Liver (tissue), 9 donors: ENCODE results near the gene TCP1. TPM values are rescaled to one million over a fixed set of nuclear protein-coding genes. Genes with fewer than 3 reads are reported as not detected.

Source experiments
- DNase-seq: peaks from one replicate; pipeline ENCODE4 v3.0.0-alpha.2; 2017; ENCODE audit warnings: low spot score
- H3K27ac ChIP-seq, 2 donors: one replicate each; pipeline ENCODE4 v1.7.0; 2013; ENCODE audit warnings: inconsistent platforms in 2 of 2, low read length in 2 of 2, control low read depth in 1 of 2, low read depth in 1 of 2, mild to moderate bottlenecking in 1 of 2
- H3K27me3 ChIP-seq, 4 donors: one replicate each; pipeline versions ENCODE4 v1.6.1 to v1.7.0; 2013; ENCODE audit warnings: low read length in 3 of 4, inconsistent platforms in 1 of 4, mild to moderate bottlenecking in 1 of 4, moderate library complexity in 1 of 4; ENCODE audit not compliant: control insufficient read depth in 4 of 4, insufficient read depth in 4 of 4
- H3K36me3 ChIP-seq, 4 donors: one replicate each; pipeline versions ENCODE4 v1.6.1 to v1.7.0; 2013; ENCODE audit warnings: low read length in 3 of 4, mild to moderate bottlenecking in 3 of 4, low read depth in 1 of 4, moderate library complexity in 1 of 4; ENCODE audit not compliant: control insufficient read depth in 4 of 4, insufficient read depth in 3 of 4
- H3K4me1 ChIP-seq, 4 donors: one replicate each; pipeline versions ENCODE4 v1.6.1 to v1.7.0; 2013; ENCODE audit warnings: low read length in 3 of 4, mild to moderate bottlenecking in 3 of 4, moderate library complexity in 1 of 4; ENCODE audit not compliant: control insufficient read depth in 4 of 4, insufficient read depth in 4 of 4
- H3K4me3 ChIP-seq, 3 donors: one replicate each; pipeline versions ENCODE4 v1.6.1 to v1.7.0; 2013; ENCODE audit warnings: low read length in 3 of 3, control low read depth in 1 of 3, low read depth in 1 of 3, mild to moderate bottlenecking in 1 of 3
- H3K9ac ChIP-seq, 2 donors: one replicate each; pipeline ENCODE4 v1.7.0; 2013; ENCODE audit warnings: low read length in 2 of 2, mild to moderate bottlenecking in 2 of 2, moderate library complexity in 2 of 2, control low read depth in 1 of 2, low read depth in 1 of 2
- H3K9me3 ChIP-seq, 4 donors: one replicate each; pipeline versions ENCODE4 v1.6.1 to v1.7.0; 2013; ENCODE audit warnings: low read length in 3 of 4; ENCODE audit not compliant: control insufficient read depth in 4 of 4
- ATF3 ChIP-seq: IDR thresholded peaks from 2 replicates; pipeline ENCODE4 v1.6.1; 2016; ENCODE audit warnings: antibody characterized with exemption
- CTCF ChIP-seq: fragments of 150-350 bp; IDR thresholded peaks from 2 replicates; pipeline ENCODE4 v1.5.1; 2017; ENCODE audit warnings: improper control_type of control experiment, low read depth, low read length; ENCODE audit not compliant: missing input control
- EGR1 ChIP-seq, 2 donors: IDR thresholded peaks; 2 replicates each; pipeline ENCODE4 v1.6.1; 2016 to 2018; ENCODE audit warnings: antibody characterized with exemption in 2 of 2, low read depth in 2 of 2
- FOXA2 ChIP-seq: IDR thresholded peaks from 2 replicates; pipeline ENCODE4 v1.6.1; 2016; ENCODE audit warnings: antibody characterized with exemption
- GABPA ChIP-seq, 2 donors: IDR thresholded peaks in 1 of 2; conservative IDR thresholded peaks in 1 of 2; 2 replicates each; pipeline ENCODE4 v1.6.1; 2016; ENCODE audit warnings: antibody characterized with exemption in 2 of 2, mild to moderate bottlenecking in 1 of 2, moderate library complexity in 1 of 2
- HNF4A ChIP-seq, 2 donors: conservative IDR thresholded peaks; 2 replicates each; pipeline ENCODE4 v1.6.1; 2016; ENCODE audit warnings: antibody characterized with exemption in 2 of 2, mild to moderate bottlenecking in 2 of 2
- HNF4G ChIP-seq: IDR thresholded peaks from 2 replicates; pipeline ENCODE4 v1.6.1; 2016; ENCODE audit warnings: antibody characterized with exemption
- JUND ChIP-seq, 2 donors: IDR thresholded peaks; 2 replicates each; pipeline ENCODE4 v1.6.1; 2016; ENCODE audit warnings: antibody characterized with exemption in 2 of 2
- MAX ChIP-seq: IDR thresholded peaks from 2 replicates; pipeline ENCODE4 v1.6.1; 2016; ENCODE audit warnings: antibody characterized with exemption
- NR2F2 ChIP-seq: IDR thresholded peaks from 2 replicates; pipeline ENCODE4 v1.6.1; 2016; ENCODE audit warnings: antibody characterized with exemption
- RAD21 ChIP-seq, 2 donors: IDR thresholded peaks; 2 replicates each; pipeline ENCODE4 v1.6.1; 2016; ENCODE audit warnings: antibody characterized with exemption in 2 of 2, mild to moderate bottlenecking in 2 of 2
- REST ChIP-seq: IDR thresholded peaks from 2 replicates; pipeline ENCODE4 v1.6.1; 2016; ENCODE audit warnings: antibody characterized with exemption, mild to moderate bottlenecking
- SP1 ChIP-seq: IDR thresholded peaks from 2 replicates; pipeline ENCODE4 v1.6.1; 2018; ENCODE audit warnings: antibody characterized with exemption, mild to moderate bottlenecking
- TAF1 ChIP-seq: conservative IDR thresholded peaks from 2 replicates; pipeline ENCODE4 v1.6.1; 2016; ENCODE audit warnings: antibody characterized with exemption, mild to moderate bottlenecking
- YY1 ChIP-seq: IDR thresholded peaks from 2 replicates; pipeline ENCODE4 v1.6.1; 2016; ENCODE audit warnings: antibody characterized with exemption, mild to moderate bottlenecking
- ZBTB33 ChIP-seq: IDR thresholded peaks from 2 replicates; pipeline ENCODE4 v1.6.1; 2016; ENCODE audit warnings: antibody characterized with exemption
- WGBS: extraction: QIAGEN DNeasy Blood & Tissue Kit; methylation state at CpG from one replicate; pipeline ENCODE4 v1.1.7; 2013; 5-methylcytosine and 5-hydroxymethylcytosine counted together
- polyA plus RNA-seq, 2 donors: library from polyadenylated mRNA; stranded (reverse) in 1 of 2; unstranded in 1 of 2; fragments of 200-250 nt in 1 of 2; fragments of >200 nt in 1 of 2; fragmentation: Nextera tagmentation in 1 of 2; extraction: Ambion mirVana in 1 of 2; gene quantifications; one replicate each; pipeline versions ENCODE4 v1.2.1 to v1.2.3, GENCODE V29; 2013 to 2015
- total RNA-seq, 2 donors: library from RNA; depleted of rRNA; stranded (reverse); fragments of >200 nt; gene quantifications; one replicate each; pipeline ENCODE4 v1.2.3, GENCODE V29; 2014
- donor health status: healthy.
- donor health status: healthy.
- donor health status: healthy.
- donor health status: healthy.
- donor health status: healthy.

The TCP1 gene
- total and polyA plus RNA-seq, 4 donors, result 59.5 to 155 (median 94.3) TPM

GRCh38 chr6:159778542-159779103 lies 10.8 kb downstream of the TCP1 start:
- 61% methylated on average over 3 of the region's 3 CpGs for WGBS
- Histone ChIP-seq H3K36me3 (peaks cover 10 to 89% (median 83%) of the 10 kb centered on the region in 4 donors), H3K27ac (no peak overlapping the region)

GRCh38 chr6:159778131-159778530 lies 11.3 kb downstream of the TCP1 start:
- Histone ChIP-seq H3K27me3 (no peaks in the 10 kb centered on the region), H3K4me3 (no peak overlapping the region), H3K9me3 (no peaks in the 10 kb centered on the region), H3K9ac (no peak overlapping the region), H3K36me3 (peaks cover 8 to 89% (median 82%) of the 10 kb centered on the region in 4 donors), H3K27ac (no peak overlapping the region), H3K4me1 (peaks cover 0 to 2% (median 0%) of the 10 kb centered on the region in 4 donors)
- DNase-seq, result no peak
- WGBS, result 75% methylated on average over 1 of the region's 1 CpG
- TF ChIP-seq HNF4A (conservative IDR thresholded peaks at IDR 0.05) (no peak), EGR1 (IDR thresholded peaks at IDR 0.05; ENCODE audit: low read depth in 2 of 2) (no peak), ZBTB33 (no peak), SP1 (no peak), YY1 (no peak), FOXA2 (no peak), REST (no peak), TAF1 (no peak), RAD21 (IDR thresholded peaks at IDR 0.05) (no peak), CTCF (no peak), NR2F2 (no peak), HNF4G (no peak), ATF3 (no peak), GABPA (IDR thresholded peaks at IDR 0.05 in 1 of 2, conservative IDR thresholded peaks at IDR 0.05 in 1 of 2) (no peak), MAX (no peak), JUND (IDR thresholded peaks at IDR 0.05) (no peak)

More at GRCh38 chr6:159778542-159779103, 10.8 kb downstream of the TCP1 start:
- no peak for TF ChIP-seq HNF4G
- TF ChIP-seq CTCF, result no peak
- TF ChIP-seq EGR1 (IDR thresholded peaks at IDR 0.05; ENCODE audit: low read depth in 2 of 2), result no peak
- peak in 1 of 2 donors; percentile 31 for TF ChIP-seq HNF4A (conservative IDR thresholded peaks at IDR 0.05)
- no peak for DNase-seq
- H3K27me3 ChIP-seq, result no peaks in the 10 kb centered on the region
- H3K4me3 ChIP-seq, result no peak overlapping the region
- no peak overlapping the region for H3K9ac ChIP-seq
- peaks cover 0 to 2% (median 0%) of the 10 kb centered on the region in 4 donors for H3K4me1 ChIP-seq
- H3K9me3 ChIP-seq, result no peaks in the 10 kb centered on the region
